ENCODE measurements around the gene C1QTNF12.

The C1QTNF12 gene

DNA sequence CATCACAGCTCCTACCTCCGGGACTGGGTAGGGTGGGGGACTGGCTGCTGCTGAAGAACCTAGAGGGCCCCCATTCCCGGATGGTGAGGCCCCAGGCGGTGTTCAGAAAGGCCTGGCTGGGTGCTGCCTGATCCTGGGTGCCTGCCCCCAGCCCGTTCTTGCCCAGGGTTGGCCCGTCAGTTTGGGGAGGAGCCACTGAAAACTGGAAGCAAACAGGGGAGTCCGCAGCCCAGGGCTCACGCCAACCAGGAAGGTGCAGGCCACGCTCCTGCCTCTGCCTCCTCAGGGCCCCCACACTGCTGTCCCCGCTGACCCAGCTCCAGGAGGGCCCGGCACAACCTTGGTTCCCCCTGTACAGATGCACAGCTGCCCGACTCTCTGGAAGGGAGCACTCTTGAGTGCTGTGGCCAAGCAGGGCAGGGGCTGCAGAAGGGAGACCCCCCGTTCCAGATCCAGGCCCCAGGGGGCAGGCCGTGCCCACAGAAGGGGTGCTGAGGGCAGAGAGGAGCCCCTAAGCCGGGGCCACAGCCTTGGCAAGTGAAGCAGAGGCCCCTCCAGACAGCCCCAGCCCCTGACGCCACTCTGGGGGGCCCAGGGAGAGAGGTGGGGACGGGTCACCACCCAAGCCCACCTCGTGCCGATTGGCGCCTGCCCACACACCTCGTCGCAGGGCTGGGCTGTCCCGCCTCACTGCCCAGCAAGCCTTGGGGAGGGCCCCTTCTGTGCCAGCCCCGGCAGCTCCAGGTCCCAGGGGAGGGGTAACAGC, 5.5 kb downstream of the C1QTNF12 start:
- DNase-seq (ENCODE audit: low read depth), result no peak
- no peak overlapping the region for H3K4me3 ChIP-seq (replicated peaks; ENCODE audit: low read depth, low read length)
- TF ChIP-seq, protein P1, sequence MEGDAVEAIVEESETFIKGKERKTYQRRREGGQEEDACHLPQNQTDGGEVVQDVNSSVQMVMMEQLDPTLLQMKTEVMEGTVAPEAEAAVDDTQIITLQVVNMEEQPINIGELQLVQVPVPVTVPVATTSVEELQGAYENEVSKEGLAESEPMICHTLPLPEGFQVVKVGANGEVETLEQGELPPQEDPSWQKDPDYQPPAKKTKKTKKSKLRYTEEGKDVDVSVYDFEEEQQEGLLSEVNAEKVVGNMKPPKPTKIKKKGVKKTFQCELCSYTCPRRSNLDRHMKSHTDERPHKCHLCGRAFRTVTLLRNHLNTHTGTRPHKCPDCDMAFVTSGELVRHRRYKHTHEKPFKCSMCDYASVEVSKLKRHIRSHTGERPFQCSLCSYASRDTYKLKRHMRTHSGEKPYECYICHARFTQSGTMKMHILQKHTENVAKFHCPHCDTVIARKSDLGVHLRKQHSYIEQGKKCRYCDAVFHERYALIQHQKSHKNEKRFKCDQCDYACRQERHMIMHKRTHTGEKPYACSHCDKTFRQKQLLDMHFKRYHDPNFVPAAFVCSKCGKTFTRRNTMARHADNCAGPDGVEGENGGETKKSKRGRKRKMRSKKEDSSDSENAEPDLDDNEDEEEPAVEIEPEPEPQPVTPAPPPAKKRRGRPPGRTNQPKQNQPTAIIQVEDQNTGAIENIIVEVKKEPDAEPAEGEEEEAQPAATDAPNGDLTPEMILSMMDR (IDR thresholded peaks at IDR 0.05; ENCODE audit: low read length, missing control alignments), result no peak

DNA sequence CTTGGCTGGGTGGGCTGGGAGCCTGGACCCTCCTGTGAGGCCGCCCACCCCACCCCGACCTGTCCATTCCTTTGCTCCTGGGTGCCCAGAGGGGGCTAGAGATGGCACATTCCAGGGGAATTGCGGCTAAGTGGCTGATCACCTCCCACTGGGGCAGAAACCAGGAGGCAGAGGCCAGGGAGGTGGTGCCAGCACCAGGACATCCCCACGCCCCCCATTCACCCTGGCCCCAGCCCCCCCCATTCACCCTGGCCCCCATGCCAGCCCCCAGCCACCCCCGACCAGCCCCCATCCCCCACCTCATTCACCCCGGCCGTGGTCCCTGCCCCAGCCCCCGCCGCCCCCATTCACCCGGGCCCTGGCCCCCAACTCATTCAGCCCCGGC, 6.2 kb downstream of the C1QTNF12 start:
- TF ChIP-seq, protein P1 (IDR thresholded peaks at IDR 0.05; ENCODE audit: low read length, missing control alignments), result no peak
- H3K4me3 ChIP-seq (replicated peaks; ENCODE audit: low read depth, low read length), result no peak overlapping the region
- no peak for DNase-seq (ENCODE audit: low read depth)

DNA sequence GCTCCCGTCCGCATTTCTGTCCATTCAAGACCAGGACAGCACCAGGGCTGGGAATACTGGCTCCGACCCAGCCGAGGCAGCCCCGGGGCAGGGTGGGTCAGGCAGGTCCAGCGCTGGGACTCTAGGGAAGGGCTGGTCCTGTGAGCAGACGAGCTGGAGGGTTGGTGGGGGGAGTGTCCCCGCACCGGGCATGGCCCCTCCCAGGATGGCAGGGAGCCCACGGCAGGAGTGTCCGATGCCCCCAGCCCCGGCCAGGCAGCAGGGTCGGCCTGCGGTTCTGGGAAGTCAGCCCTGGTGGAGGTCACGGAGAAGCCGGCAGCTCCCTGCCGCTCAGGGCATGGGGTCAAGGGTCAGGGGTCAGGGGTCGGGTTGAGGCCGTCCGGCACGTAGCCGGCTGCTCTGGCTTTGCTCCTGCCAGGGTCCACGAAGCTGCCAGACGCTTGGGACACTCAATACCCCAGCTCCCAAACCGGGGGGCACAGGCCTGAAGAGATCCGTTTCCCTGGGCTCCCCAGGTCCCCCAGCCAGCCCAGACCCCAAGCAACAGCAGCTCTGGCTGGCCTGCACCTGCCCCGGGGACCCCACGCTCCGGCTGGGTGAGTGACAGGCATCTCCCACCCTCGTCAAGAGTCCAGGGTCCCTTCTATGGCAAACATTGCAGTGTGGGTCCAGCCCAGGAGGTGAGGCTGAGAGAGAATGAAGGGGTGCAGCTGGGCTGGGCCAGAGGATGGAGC, 6.7 kb downstream of the C1QTNF12 start:
- TF ChIP-seq, protein P1 (IDR thresholded peaks at IDR 0.05; ENCODE audit: low read length, missing control alignments), result no peak
- no peak overlapping the region for H3K4me3 ChIP-seq (replicated peaks; ENCODE audit: low read depth, low read length)
- no peak for DNase-seq (ENCODE audit: low read depth)

DNA sequence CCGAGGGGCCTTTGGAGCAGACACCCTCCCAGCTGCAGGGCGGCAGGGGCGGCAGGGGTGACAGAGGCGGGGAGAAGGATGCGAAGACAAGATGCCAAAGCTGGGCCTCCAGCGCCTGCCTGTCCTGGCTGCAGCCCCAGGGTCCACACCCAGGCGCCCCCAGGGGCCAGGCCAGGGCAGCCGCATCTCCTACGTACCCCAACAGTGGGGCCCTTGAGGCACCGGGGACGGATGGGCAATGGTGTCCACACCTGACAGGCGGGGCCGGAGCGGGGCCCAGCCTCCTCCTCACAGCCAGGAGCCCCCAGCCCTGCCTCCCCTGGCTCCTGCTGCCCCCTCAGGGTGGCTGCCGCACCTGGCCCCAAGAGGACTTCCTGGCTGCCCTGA, 7.3 kb downstream of the C1QTNF12 start:
- TF ChIP-seq, protein P1 (IDR thresholded peaks at IDR 0.05; ENCODE audit: low read length, missing control alignments), result no peak
- no peak overlapping the region for H3K4me3 ChIP-seq (replicated peaks; ENCODE audit: low read depth, low read length)
- no peak for DNase-seq (ENCODE audit: low read depth)

DNA sequence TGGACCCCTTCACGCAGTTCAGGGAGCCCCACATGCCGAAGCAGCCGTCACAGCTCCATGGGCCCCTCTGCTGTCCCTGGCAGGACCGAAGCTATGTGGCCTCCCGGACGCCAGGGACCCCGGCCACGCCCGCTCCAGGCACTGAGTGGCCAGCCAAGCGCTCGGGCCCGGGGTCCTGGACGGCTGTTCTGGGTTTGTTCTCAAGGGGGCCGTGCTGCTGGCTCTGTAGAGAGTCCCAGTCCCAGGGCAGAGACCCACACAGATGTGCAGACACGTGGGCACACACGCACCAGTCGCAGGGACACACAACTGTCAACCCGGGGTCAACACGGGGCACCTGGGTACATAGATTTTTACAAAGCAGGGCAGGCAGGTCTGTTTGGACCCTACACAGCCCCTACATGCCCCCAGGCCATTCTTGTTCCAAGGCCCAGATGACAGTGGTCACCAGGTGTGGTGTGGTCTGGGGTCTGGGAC, 7.8 kb downstream of the C1QTNF12 start:
- no peak for DNase-seq (ENCODE audit: low read depth)
- no peak overlapping the region for H3K4me3 ChIP-seq (replicated peaks; ENCODE audit: low read depth, low read length)
- TF ChIP-seq, protein P1 (IDR thresholded peaks at IDR 0.05; ENCODE audit: low read length, missing control alignments), result no peak

DNA sequence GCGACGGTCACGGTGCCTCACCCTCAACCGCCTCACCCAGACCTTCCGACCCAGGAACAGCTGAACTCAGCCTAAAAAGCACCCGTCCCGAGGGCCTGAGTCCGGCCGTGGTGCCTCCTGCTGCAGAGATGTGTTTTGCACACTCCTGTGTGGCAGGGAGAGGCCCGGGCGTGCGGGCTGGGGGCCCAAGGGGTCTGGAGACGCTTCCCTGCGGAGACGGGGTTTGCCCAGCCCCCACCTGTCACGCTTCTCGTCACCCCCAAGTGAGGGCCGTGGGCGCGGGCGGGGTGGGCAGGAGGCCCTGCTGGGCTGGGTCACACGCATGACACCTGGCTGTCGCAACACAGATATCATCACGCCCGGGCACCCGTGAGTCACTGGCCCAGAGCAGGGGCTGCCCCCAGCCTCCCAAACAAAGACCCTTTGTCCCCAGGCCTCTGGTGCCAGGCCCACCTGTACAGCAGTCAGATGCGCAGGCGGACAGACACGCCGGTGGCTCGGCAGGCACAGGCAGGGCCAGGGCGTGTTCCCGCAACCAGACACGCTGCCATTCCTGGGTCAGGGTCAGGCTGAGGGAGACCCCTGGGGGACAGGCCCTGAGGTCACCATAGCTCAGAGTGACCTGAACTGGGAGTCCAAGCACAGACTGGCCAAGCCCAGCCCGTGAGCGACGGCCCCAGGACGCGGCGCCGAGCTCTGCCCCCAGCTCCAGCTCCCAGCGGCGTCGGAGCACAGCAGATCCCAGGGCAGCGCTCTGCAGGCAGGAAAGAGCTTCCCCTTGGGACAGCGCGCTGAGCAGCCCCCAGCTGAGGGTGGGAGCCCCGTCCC, 8.4 kb downstream of the C1QTNF12 start:
- TF ChIP-seq, protein P1 (IDR thresholded peaks at IDR 0.05; ENCODE audit: low read length, missing control alignments), result no peak
- no peak for DNase-seq (ENCODE audit: low read depth)
- no peak overlapping the region for H3K4me3 ChIP-seq (replicated peaks; ENCODE audit: low read depth, low read length)

Measured in fibroblast of pulmonary artery (primary cell).